ENCODE results near the gene RPLP2.

DNA sequence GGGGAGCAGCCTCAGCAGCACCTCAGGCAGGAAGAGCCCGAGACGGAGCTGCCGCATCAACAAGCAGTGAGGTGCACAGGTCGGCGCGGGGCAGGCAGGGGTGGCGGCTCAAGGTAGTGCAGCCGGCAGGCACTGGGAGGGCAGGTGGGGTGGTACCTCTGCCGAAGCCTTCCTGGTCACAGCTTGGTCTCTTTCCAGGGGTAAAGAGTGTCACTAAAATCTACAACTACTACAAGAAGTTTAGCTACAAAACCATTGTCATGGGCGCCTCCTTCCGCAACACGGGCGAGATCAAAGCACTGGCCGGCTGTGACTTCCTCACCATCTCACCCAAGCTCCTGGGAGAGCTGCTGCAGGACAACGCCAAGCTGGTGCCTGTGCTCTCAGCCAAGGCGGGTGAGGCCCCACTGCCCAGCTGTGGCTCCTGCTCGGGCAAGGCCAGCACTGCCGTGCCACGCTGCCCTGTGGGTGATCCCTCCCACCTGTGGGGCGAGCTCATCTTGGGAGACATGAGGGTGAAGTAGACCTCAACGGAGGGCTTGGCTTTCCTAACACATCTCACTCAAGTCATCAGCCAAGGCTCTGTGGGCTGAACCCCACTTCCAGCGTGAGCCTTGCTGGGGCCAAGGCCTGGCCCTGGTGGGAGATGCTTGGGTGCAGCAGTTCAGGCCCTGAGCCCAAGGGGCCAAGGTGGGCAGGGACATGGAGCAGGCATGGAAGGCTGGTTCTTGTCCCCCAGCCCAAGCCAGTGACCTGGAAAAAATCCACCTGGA lies 46.0 kb upstream of the RPLP2 start:
- TF ChIP-seq EP300 (IDR thresholded peaks at IDR 0.05) (no peak), POLR2AphosphoS5 (IDR thresholded peaks at IDR 0.05) (no peak), POLR2A (IDR thresholded peaks at IDR 0.05) (no peak)
- TF ChIP-seq, protein P1, sequence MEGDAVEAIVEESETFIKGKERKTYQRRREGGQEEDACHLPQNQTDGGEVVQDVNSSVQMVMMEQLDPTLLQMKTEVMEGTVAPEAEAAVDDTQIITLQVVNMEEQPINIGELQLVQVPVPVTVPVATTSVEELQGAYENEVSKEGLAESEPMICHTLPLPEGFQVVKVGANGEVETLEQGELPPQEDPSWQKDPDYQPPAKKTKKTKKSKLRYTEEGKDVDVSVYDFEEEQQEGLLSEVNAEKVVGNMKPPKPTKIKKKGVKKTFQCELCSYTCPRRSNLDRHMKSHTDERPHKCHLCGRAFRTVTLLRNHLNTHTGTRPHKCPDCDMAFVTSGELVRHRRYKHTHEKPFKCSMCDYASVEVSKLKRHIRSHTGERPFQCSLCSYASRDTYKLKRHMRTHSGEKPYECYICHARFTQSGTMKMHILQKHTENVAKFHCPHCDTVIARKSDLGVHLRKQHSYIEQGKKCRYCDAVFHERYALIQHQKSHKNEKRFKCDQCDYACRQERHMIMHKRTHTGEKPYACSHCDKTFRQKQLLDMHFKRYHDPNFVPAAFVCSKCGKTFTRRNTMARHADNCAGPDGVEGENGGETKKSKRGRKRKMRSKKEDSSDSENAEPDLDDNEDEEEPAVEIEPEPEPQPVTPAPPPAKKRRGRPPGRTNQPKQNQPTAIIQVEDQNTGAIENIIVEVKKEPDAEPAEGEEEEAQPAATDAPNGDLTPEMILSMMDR (IDR thresholded peaks at IDR 0.05), result no peak
